ENCODE measurements around the gene ZNF780A.

ZNF780A gene

DNA sequence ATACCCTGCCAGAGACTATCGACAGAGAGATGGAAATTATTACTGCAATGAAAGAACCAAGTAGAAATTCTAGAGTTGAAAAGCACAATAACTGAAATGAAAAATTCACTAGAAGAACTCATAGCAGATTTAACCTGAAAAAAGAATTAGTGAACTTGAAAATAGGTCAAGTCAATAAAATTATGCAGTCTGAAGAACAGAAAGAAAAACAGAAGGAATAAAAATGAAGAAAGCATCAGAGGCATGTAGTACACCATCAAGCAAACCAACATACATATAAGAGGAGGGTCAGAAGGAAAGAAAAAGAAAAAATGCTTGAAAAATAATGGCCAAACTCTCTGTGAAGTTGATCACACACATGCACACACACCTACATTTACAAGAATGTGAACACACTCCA lies 31.1 kb downstream of the ZNF780A start:
- ATAC-seq, result no peak
- TF ChIP-seq ZFP3 (CRISPR knock-in tag; IDR thresholded peaks at IDR 0.05), result no peak

DNA sequence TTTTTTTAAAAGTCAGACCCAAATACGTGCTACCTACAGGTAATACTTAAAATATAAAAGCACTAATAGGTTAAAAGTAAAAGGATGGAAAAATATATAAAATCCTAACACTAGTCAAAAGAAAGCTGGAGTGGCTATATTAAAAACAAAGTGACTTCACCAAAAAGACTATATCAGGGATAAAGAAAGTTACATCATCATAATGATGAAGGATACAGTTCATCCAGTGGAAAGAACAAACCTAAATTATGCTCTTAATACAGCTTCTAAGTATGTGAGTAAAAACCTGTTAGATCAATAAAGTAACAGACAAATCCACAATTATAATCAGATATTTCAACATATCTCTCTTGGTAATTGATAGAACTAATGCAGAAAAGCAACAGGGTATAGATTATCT lies 33.6 kb downstream of the ZNF780A start:
- TF ChIP-seq CSDC2 (CRISPR knock-in tag; IDR thresholded peaks at IDR 0.05) (no peak), ESRRG (CRISPR knock-in tag; IDR thresholded peaks at IDR 0.05) (no peak), ZNF8 (CRISPR knock-in tag; IDR thresholded peaks at IDR 0.05) (no peak), RARB (CRISPR knock-in tag; IDR thresholded peaks at IDR 0.05) (no peak)
- no peak for ATAC-seq

DNA sequence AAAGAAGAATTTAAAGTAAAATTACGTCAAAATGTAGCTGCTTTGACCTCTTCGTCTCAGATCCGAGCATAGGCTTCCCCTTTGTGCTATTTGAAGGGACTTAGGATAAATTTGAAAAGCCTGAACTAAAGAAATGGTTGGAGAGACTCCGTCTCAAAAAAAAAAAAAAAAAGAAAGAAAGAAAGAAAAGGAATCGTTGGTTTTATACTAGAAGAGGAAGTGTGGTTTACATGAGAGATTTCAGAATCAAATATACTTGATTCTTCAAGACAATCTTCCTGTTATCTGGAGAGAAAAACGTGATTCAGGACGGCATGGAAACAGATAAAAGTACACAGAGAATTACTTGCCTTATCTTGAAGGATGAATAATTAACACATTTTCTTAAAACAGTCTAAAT lies 34.2 kb downstream of the ZNF780A start:
- no peak for ATAC-seq
- TF ChIP-seq TOX (CRISPR knock-in tag; IDR thresholded peaks at IDR 0.05; ENCODE audit: borderline replicate concordance), result no peak
- TF ChIP-seq, protein P1, sequence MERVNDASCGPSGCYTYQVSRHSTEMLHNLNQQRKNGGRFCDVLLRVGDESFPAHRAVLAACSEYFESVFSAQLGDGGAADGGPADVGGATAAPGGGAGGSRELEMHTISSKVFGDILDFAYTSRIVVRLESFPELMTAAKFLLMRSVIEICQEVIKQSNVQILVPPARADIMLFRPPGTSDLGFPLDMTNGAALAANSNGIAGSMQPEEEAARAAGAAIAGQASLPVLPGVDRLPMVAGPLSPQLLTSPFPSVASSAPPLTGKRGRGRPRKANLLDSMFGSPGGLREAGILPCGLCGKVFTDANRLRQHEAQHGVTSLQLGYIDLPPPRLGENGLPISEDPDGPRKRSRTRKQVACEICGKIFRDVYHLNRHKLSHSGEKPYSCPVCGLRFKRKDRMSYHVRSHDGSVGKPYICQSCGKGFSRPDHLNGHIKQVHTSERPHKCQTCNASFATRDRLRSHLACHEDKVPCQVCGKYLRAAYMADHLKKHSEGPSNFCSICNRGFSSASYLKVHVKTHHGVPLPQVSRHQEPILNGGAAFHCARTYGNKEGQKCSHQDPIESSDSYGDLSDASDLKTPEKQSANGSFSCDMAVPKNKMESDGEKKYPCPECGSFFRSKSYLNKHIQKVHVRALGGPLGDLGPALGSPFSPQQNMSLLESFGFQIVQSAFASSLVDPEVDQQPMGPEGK (CRISPR knock-in tag; IDR thresholded peaks at IDR 0.05; ENCODE audit: borderline replicate concordance), result no peak
- TF ChIP-seq ZNF70 (CRISPR knock-in tag; IDR thresholded peaks at IDR 0.05), result no peak
- TF ChIP-seq PPARA (CRISPR knock-in tag; IDR thresholded peaks at IDR 0.05; ENCODE audit: borderline replicate concordance), result no peak
- no peak for TF ChIP-seq OSR1 (CRISPR knock-in tag; IDR thresholded peaks at IDR 0.05)
- TF ChIP-seq, protein P2, sequence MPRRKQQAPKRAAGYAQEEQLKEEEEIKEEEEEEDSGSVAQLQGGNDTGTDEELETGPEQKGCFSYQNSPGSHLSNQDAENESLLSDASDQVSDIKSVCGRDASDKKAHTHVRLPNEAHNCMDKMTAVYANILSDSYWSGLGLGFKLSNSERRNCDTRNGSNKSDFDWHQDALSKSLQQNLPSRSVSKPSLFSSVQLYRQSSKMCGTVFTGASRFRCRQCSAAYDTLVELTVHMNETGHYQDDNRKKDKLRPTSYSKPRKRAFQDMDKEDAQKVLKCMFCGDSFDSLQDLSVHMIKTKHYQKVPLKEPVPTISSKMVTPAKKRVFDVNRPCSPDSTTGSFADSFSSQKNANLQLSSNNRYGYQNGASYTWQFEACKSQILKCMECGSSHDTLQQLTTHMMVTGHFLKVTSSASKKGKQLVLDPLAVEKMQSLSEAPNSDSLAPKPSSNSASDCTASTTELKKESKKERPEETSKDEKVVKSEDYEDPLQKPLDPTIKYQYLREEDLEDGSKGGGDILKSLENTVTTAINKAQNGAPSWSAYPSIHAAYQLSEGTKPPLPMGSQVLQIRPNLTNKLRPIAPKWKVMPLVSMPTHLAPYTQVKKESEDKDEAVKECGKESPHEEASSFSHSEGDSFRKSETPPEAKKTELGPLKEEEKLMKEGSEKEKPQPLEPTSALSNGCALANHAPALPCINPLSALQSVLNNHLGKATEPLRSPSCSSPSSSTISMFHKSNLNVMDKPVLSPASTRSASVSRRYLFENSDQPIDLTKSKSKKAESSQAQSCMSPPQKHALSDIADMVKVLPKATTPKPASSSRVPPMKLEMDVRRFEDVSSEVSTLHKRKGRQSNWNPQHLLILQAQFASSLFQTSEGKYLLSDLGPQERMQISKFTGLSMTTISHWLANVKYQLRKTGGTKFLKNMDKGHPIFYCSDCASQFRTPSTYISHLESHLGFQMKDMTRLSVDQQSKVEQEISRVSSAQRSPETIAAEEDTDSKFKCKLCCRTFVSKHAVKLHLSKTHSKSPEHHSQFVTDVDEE (CRISPR knock-in tag; IDR thresholded peaks at IDR 0.05), result no peak
- TF ChIP-seq BACH2 (CRISPR knock-in tag; IDR thresholded peaks at IDR 0.05; ENCODE audit: borderline replicate concordance), result no peak
- TF ChIP-seq, protein P3, sequence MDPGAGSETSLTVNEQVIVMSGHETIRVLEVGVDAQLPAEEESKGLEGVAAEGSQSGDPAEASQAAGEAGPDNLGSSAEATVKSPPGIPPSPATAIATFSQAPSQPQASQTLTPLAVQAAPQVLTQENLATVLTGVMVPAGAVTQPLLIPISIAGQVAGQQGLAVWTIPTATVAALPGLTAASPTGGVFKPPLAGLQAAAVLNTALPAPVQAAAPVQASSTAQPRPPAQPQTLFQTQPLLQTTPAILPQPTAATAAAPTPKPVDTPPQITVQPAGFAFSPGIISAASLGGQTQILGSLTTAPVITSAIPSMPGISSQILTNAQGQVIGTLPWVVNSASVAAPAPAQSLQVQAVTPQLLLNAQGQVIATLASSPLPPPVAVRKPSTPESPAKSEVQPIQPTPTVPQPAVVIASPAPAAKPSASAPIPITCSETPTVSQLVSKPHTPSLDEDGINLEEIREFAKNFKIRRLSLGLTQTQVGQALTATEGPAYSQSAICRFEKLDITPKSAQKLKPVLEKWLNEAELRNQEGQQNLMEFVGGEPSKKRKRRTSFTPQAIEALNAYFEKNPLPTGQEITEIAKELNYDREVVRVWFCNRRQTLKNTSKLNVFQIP (CRISPR knock-in tag; IDR thresholded peaks at IDR 0.05; ENCODE audit: borderline replicate concordance, low read depth), result no peak
- TF ChIP-seq TCF4 (CRISPR knock-in tag; IDR thresholded peaks at IDR 0.05; ENCODE audit: borderline replicate concordance), result no peak
- no peak for TF ChIP-seq GLIS3 (CRISPR knock-in tag; IDR thresholded peaks at IDR 0.05)

DNA sequence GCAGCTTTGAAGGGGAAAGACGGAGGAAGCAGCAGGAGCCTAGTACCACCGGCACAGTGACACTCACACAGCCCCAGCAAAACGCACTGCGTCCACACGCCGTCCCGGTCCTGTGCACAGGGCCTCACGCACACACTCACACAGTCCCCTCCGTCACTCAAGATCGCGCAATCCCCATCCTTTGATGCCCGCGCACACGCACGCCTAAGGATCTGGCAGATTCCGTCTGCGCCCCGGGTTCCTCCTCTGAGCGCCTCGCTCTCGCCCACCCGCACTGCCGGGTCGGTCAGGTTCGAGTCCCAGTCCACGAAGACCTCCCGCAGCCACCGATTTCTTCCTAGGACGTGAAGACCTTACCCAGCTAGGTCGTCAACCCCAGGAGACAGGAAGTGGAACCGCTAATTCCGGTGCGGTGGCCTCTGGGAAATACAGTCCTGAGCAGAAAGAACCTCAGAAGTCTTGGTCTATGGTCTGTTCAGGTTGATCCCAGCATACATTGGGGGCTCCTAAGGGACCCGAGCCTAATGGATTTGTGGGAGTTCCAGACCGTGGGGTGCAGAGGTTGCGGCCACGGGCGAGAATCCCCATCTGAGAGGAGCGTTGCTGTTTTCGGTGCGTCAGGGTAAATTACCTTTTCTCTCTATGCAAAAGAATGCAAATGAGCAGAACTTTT lies 34.8 kb downstream of the ZNF780A start, which contains the start of gene ZNF780B:
Gene ZNF780B (minus strand): TSS at position 400 of the 673 bp plus-strand sequence. CDS start 5,899 bp downstream, outside the sequence.
- peak; percentile 98 for ATAC-seq
- 0 out of 2 replicates have a peak, but pooled peaks have one; percentile 51 for TF ChIP-seq CSDC2 (CRISPR knock-in tag; IDR thresholded peaks at IDR 0.05)
- TF ChIP-seq, protein P2 (CRISPR knock-in tag; IDR thresholded peaks at IDR 0.05), result peak; percentile 25; the same call in 1 of the 2 replicates
- TF ChIP-seq, protein P1 (CRISPR knock-in tag; IDR thresholded peaks at IDR 0.05; ENCODE audit: borderline replicate concordance), result no peak

Data from SK-N-SH treated with all-trans-retinoic acid at 6 μM for 48 hours (cell line).